Nephron progenitor cell (in vitro differentiated cells): Measurements from ENCODE around the gene CRYAA.

Experiments
- DNase-seq: peaks from one replicate; pipeline ENCODE4 v3.0.0; 2021
- H3K27ac Mint-ChIP-seq: 2 replicates; pipeline ENCODE4 v1.8.0; 2021; ENCODE audit warnings: mild to moderate bottlenecking, moderate library complexity, mixed read lengths
- H3K27me3 Mint-ChIP-seq: 2 replicates; pipeline ENCODE4 v1.8.0; 2021; ENCODE audit warnings: mild to moderate bottlenecking, low read depth, mixed read lengths; ENCODE audit not compliant: poor library complexity
- H3K36me3 Mint-ChIP-seq: 2 replicates; pipeline ENCODE4 v1.8.0; 2021; ENCODE audit warnings: low read depth, mixed read lengths
- H3K4me1 Mint-ChIP-seq: 2 replicates; pipeline ENCODE4 v1.8.0; 2021; ENCODE audit warnings: mixed read lengths
- H3K4me3 Mint-ChIP-seq: 2 replicates; pipeline ENCODE4 v1.8.0; 2021; ENCODE audit warnings: mild to moderate bottlenecking, moderate library complexity, mixed read lengths
- H3K9me3 Mint-ChIP-seq: 2 replicates; pipeline ENCODE4 v1.8.0; 2021; ENCODE audit warnings: mild to moderate bottlenecking, moderate library complexity, mixed read lengths
- CTCF ChIP-seq: fragments of 200-600 bp; sonication (generic); IDR thresholded peaks from 2 replicates; pipeline ENCODE4 v1.5.0; 2021; ENCODE audit warnings: antibody characterized with exemption

The CRYAA gene

GRCh38 chr21:43203591-43203990 is 34.8 kb downstream of the CRYAA start:
- H3K9me3 Mint-ChIP-seq: peaks cover 56% of the 10 kb centered on the region
- no peak for DNase-seq
- H3K36me3 Mint-ChIP-seq: peaks cover 5% of the 10 kb centered on the region
- peaks cover 9% of the 10 kb centered on the region for H3K4me1 Mint-ChIP-seq
- no peak for TF ChIP-seq CTCF
- H3K27ac Mint-ChIP-seq: no peak overlapping the region
- H3K4me3 Mint-ChIP-seq: no peak overlapping the region
- peaks cover 3% of the 10 kb centered on the region for H3K27me3 Mint-ChIP-seq

GRCh38 chr21:43204638-43205037 is 35.8 kb downstream of the CRYAA start:
- Mint-ChIP-seq H3K4me1 (peaks cover 14% of the 10 kb centered on the region), H3K27ac (no peak overlapping the region), H3K4me3 (no peak overlapping the region), H3K36me3 (peaks cover 4% of the 10 kb centered on the region), H3K9me3 (peaks cover 48% of the 10 kb centered on the region), H3K27me3 (peaks cover 3% of the 10 kb centered on the region)
- DNase-seq: no peak
- no peak for TF ChIP-seq CTCF

DNA sequence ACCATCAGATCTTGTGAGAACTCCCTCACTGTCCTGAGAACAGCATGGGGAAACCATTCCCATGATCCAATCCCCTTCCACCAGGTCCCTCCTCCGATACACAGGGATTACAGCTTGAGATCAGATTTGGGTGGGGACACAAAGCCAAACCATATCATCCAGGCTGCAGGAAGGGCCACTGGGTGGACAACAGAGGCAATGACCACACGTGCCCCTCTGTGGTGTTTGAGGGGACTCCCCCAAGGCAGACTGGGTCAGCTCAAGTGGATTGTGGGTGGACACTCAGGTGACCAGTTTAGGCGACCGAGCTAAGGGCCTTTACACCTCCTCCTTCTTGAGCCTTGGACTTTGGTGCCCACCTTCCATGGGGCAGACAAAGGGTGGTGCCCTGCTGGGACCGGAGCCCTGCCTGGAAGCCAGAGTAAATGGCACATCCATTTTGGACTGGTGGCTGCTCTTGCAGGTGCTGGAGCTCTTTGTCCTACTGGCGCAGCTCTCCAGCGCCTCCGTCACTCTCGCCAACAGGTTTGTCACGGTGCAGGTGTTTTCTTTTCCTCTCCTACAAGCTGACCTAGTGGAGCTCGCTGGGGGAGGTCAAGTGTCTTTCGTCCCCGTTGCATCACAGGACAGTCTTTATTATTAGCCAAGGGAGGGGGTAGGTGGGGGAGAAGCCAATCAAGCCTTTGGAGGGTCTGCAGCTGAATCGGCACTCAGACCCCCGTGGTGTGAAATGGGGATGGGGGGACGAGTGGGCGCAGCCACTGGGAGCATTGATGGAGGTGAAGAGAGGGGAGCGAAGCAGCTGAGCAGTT is 37.6 kb downstream of the CRYAA start:
- no peak for TF ChIP-seq CTCF
- peaks cover 9% of the 10 kb centered on the region for H3K27me3 Mint-ChIP-seq
- no peak overlapping the region for H3K4me3 Mint-ChIP-seq
- DNase-seq: no peak
- H3K4me1 Mint-ChIP-seq: peaks cover 14% of the 10 kb centered on the region
- no peak overlapping the region for H3K27ac Mint-ChIP-seq
- peaks cover 4% of the 10 kb centered on the region for H3K36me3 Mint-ChIP-seq
- H3K9me3 Mint-ChIP-seq: peaks cover 36% of the 10 kb centered on the region

- peaks cover 33% of the 10 kb centered on the region for H3K9me3 Mint-ChIP-seq
These were observed 38.2 kb downstream of the CRYAA start for GRCh38 chr21:43207043-43207315.

DNA sequence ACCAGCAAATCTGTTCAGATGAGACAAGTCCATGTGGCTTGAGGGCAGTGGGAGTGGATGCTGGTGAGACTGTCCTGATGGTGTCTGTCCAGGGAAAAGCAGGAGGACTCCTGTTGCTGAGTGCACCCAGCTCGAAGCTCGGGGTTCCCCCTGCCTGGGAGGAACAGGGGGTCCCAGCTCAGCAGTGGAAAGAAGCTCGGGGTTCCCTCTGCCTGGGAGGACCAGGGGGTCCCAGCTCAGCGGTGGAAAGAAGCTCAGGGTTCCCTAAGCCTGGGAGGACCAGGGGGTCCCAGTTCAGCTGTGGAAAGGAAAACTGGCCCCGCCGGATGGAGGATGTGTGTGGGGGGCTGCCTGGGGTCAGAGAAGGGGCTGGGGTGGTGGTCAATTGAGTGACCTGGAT is 39.1 kb downstream of the CRYAA start:
- no peak for TF ChIP-seq CTCF
- peaks cover 14% of the 10 kb centered on the region for H3K4me1 Mint-ChIP-seq

More at GRCh38 chr21:43207043-43207315, 38.2 kb downstream of the CRYAA start:
- Mint-ChIP-seq H3K4me1 (peaks cover 14% of the 10 kb centered on the region), H3K27me3 (peaks cover 12% of the 10 kb centered on the region), H3K27ac (no peak overlapping the region), H3K4me3 (no peak overlapping the region), H3K36me3 (peaks cover under 1% of the 10 kb centered on the region)
- no peak for TF ChIP-seq CTCF
- no peak for DNase-seq

More for the DNA sequence above, 39.1 kb downstream of the CRYAA start:
- Mint-ChIP-seq H3K36me3 (no peaks in the 10 kb centered on the region), H3K9me3 (peaks cover 28% of the 10 kb centered on the region), H3K27ac (no peak overlapping the region), H3K4me3 (no peak overlapping the region), H3K27me3 (peaks cover 15% of the 10 kb centered on the region)
- no peak for DNase-seq
